Breast epithelium (tissue), 3 donors: ENCODE results near the gene PRCC.

Experiments
- CTCF ChIP-seq, 3 donors: fragments of 450-650 bp; IDR thresholded peaks; one replicate each; pipeline ENCODE4 v1.5.1; 2016 to 2017; ENCODE audit warnings: antibody characterized with exemption in 3 of 3, mild to moderate bottlenecking in 3 of 3, moderate library complexity in 3 of 3
- POLR2A ChIP-seq: fragments of 450-650 bp; IDR thresholded peaks from one replicate; pipeline ENCODE4 v1.6.1; 2016; ENCODE audit warnings: antibody characterized with exemption, mild to moderate bottlenecking, moderate library complexity
- POLR2AphosphoS5 ChIP-seq, 3 donors: sonication (generic); formaldehyde crosslinking; IDR thresholded peaks; one replicate each; pipeline ENCODE4 v1.6.1; 2017; ENCODE audit warnings: antibody characterized with exemption in 3 of 3

- TF ChIP-seq CTCF (IDR thresholded peaks at IDR 0.05) = no peak
- TF ChIP-seq POLR2AphosphoS5 (IDR thresholded peaks at IDR 0.05) = no peak
- TF ChIP-seq POLR2A = no peak
These were observed 79.3 kb downstream of the PRCC start for GRCh38 chr1:156846643-156847042.
